Endothelial cell of umbilical vein (primary cell): Measurements from ENCODE around the gene BDKRB2. TPM values are rescaled to one million over a fixed set of nuclear protein-coding genes. Genes with fewer than 3 reads are reported as not detected.

ENCODE experiments used
- BruUV-seq: library from RNA; stranded (reverse); fragments of 400-500 nt; replicated peaks from 2 replicates; lab custom pipeline; 2021; lab: Mats Ljungman, UMichigan
- CTCF ChIA-PET: fragments of 300-600, 350-600 bp; sonication (Branson Sonifier 250); formaldehyde crosslinking; loops from one replicate; lab custom pipeline; 2021; ENCODE audit warnings: antibody characterized with exemption, inconsistent platforms; lab: Charles Lee
- POLR2A ChIA-PET: fragments of 300-600, 350-600 bp; sonication (Branson Sonifier 250); formaldehyde crosslinking; loops from one replicate; lab custom pipeline; 2021; ENCODE audit warnings: antibody characterized with exemption, inconsistent platforms; lab: Charles Lee
- DNase-seq: peaks from one replicate; pipeline ENCODE4 v3.0.0-alpha.2; 2011; ENCODE audit warnings: low read depth, low spot score
- FAIRE-seq: peaks from 2 replicates; lab custom pipeline; 2011; peaks lifted over from hg19 to GRCh38; lab: Jason Lieb, UNC
- H2AFZ ChIP-seq: 2 replicates; pipeline ENCODE4 v1.6.0; 2012; ENCODE audit warnings: low read depth, low read length, control low read depth, inconsistent platforms
- H3K27ac ChIP-seq: 2 replicates; pipeline ENCODE4 v1.5.1; 2011; ENCODE audit warnings: low read depth, mild to moderate bottlenecking, control low read depth, low read length, moderate library complexity; ENCODE audit not compliant: insufficient read depth
- H3K27me3 ChIP-seq, 2 experiments: 2 replicates each; pipeline versions ENCODE4 v1.6.0 to v1.6.1; 2011; ENCODE audit warnings: low read length in 2 of 2, mixed read lengths in 1 of 2; ENCODE audit not compliant: control insufficient read depth in 2 of 2, insufficient read depth in 2 of 2
- H3K36me3 ChIP-seq, 2 experiments: 2 replicates in 1 of 2; 3 replicates in 1 of 2; pipeline ENCODE4 v1.5.1; 2011; ENCODE audit warnings: low read length in 2 of 2, mild to moderate bottlenecking in 1 of 2, moderate library complexity in 1 of 2; ENCODE audit not compliant: control insufficient read depth in 2 of 2, insufficient read depth in 2 of 2; ENCODE audit errors: extremely low read depth in 1 of 2
- H3K4me1 ChIP-seq: 3 replicates; pipeline ENCODE4 v1.5.1; 2011; ENCODE audit warnings: mild to moderate bottlenecking, low read length; ENCODE audit not compliant: control insufficient read depth, insufficient read depth; ENCODE audit errors: extremely low read depth
- H3K4me2 ChIP-seq: 2 replicates; pipeline ENCODE4 v1.6.1; 2011; ENCODE audit warnings: low read length, control low read depth, mixed read lengths; ENCODE audit not compliant: insufficient read depth
- H3K4me3 ChIP-seq, 3 experiments: fragments of 200-600 bp in 1 of 3; sonication (generic), shearing (Covaris generic) in 1 of 3; replicated peaks in 1 of 3; 2 replicates each; pipeline ENCODE4 v1.5.1; 2011 to 2016; ENCODE audit warnings: control low read depth in 3 of 3, low read length in 3 of 3, mild to moderate bottlenecking in 2 of 3, inconsistent platforms in 1 of 3, low read depth in 1 of 3, moderate library complexity in 1 of 3; ENCODE audit not compliant: insufficient read depth in 1 of 3
- H3K79me2 ChIP-seq: 2 replicates; pipeline ENCODE4 v1.6.0; 2012; ENCODE audit warnings: low read length, inconsistent platforms; ENCODE audit not compliant: control insufficient read depth, insufficient read depth
- H3K9ac ChIP-seq: replicated peaks from 2 replicates; pipeline ENCODE3; 2011; ENCODE audit warnings: low read length, control low read depth; ENCODE audit not compliant: insufficient read depth; ENCODE audit errors: extremely low read depth
- H3K9me1 ChIP-seq: replicated peaks from 3 replicates; pipeline ENCODE4 v1.6.0; 2011; ENCODE audit warnings: mild to moderate bottlenecking, low read length; ENCODE audit not compliant: control insufficient read depth, insufficient read depth; ENCODE audit errors: extremely low read depth
- H3K9me3 ChIP-seq: replicated peaks from 2 replicates; pipeline ENCODE4 v1.5.1; 2012; ENCODE audit warnings: low read length, inconsistent platforms; ENCODE audit not compliant: control insufficient read depth, insufficient read depth
- H4K20me1 ChIP-seq: replicated peaks from 2 replicates; pipeline ENCODE3; 2011; ENCODE audit warnings: mild to moderate bottlenecking, low read length; ENCODE audit not compliant: control insufficient read depth, insufficient read depth; ENCODE audit errors: extremely low read depth
- FOS ChIP-seq: IDR thresholded peaks from 2 replicates; pipeline ENCODE4 v1.6.1; 2011; ENCODE audit warnings: mild to moderate bottlenecking, low read length, moderate library complexity, borderline replicate concordance; ENCODE audit not compliant: insufficient read depth
- MYC ChIP-seq: IDR thresholded peaks from one replicate; pipeline ENCODE4 v1.6.1; 2011; ENCODE audit warnings: mild to moderate bottlenecking, low read depth, low read length
- POLR2A ChIP-seq: IDR thresholded peaks from 2 replicates; pipeline ENCODE4 v1.6.1; 2012; ENCODE audit warnings: low read depth, mild to moderate bottlenecking, control low read depth, low read length
- POLR2AphosphoS5 ChIP-seq: IDR thresholded peaks from 2 replicates; pipeline ENCODE4 v1.6.1; 2012; ENCODE audit warnings: low read depth, mild to moderate bottlenecking, control low read depth, low read length, moderate library complexity; ENCODE audit not compliant: insufficient read depth
- dilution Hi-C: fragments of 300-500 bp; cut with MboI; formaldehyde crosslinking; loops from one replicate; pipeline ENCODE4 v1.15.0; 2019; ENCODE audit warnings: low sequenced_read_pairs; ENCODE audit not compliant: extremely low pct_ligation_motif_present
- intact Hi-C: fragments of 100-400 bp; cut with micrococcal nuclease; formaldehyde crosslinking; loops from one replicate; pipeline ENCODE4 v1.10.0; 2022
- polyA plus RNA-seq, 4 experiments: library from polyadenylated mRNA; depleted of rRNA in 3 of 4; stranded (reverse) in 3 of 4; unstranded in 1 of 4; fragments of >200 nt; gene quantifications; 2 replicates each; pipeline versions ENCODE4 v1.2.1 to v1.2.3, GENCODE V29; 2011 to 2012; ENCODE audit warnings: missing spikeins in 1 of 4
- total RNA-seq: library from RNA; stranded (reverse); gene quantifications from 2 replicates; pipeline ENCODE4 v1.2.3, GENCODE V29; 2021
- TF ChIP-seq, protein P1 (sequence below): IDR thresholded peaks from 2 replicates; pipeline ENCODE4 v1.6.1; 2011; ENCODE audit not compliant: insufficient read depth, insufficient read length

BDKRB2 gene
- total and polyA plus RNA-seq, 2 donors (not counting 3 experiments of a cell fraction or from before 2014, with no cell fraction given), result 0.22 to 0.77 TPM

DNA sequence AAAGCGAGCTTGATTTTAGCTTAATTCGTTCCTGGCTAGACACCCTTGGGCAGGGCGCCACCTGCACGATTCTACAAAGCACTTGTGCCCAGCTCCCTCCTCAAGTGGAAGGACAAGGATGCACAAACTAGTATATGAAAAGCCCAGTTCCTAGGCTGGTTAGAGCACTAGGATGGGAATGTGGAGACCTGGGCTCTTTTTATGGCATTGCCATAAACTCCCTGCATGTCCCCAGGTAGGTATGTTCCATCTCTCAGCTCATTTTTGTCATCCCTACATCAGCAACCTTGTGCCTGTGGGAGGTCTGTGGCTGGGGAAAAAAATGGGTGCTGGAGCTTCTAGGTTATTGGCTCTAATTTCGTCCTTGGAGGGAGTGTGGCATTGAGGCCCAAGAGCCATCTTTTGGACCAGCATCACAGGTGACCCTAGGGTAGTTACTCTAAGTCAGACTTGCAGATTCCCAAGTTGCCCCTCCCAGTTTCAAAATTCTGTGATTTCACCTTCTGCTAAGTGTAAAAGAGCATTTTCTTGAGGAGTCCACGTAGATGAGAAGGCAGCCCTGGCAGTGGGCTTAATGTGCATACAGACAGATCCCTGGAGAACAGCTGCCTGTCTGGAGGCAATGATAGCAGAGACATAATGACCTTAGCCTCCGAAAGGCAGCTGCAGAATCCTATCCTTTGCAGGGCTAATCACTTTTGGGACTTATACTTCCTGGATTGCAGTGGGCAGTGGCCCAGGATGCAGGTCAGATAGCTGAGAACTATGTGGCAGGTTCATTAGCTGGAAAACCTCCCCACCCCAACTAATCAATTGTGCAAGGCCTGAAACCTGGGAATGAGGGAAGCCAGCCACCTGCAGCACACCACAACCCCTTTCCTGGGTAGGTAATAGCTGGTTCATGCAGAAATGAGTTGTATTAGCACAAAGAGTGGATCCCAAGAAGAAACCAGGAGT is 47.6 kb upstream of the BDKRB2 start:
- intact Hi-C loops (no loop called here), dilution Hi-C loops (no loop called here)
- Histone ChIP-seq H3K36me3 (no peaks in the 10 kb centered on the region), H3K27ac (no peak overlapping the region), H3K4me1 (no peaks in the 10 kb centered on the region), H3K9me1 (no peaks in the 10 kb centered on the region), H3K27me3 (no peaks in the 10 kb centered on the region), H3K9ac (no peak overlapping the region), H2AFZ (no peak overlapping the region), H4K20me1 (no peaks in the 10 kb centered on the region), H3K4me3 (no peak overlapping the region), H3K4me2 (no peak overlapping the region), H3K79me2 (no peaks in the 10 kb centered on the region), H3K9me3 (no peaks in the 10 kb centered on the region)
- DNase-seq (no peak), FAIRE-seq (no peak)
- no TSS peak for BruUV-seq
- ChIA-PET POLR2A (no interaction called here), CTCF (no interaction called here)
- TF ChIP-seq FOS, result no peak

GRCh38 chr14:96158735-96159134 is 45.9 kb upstream of the BDKRB2 start:
- TF ChIP-seq POLR2AphosphoS5 (no peak), MYC (no peak), POLR2A (no peak)
- TF ChIP-seq, protein P1, sequence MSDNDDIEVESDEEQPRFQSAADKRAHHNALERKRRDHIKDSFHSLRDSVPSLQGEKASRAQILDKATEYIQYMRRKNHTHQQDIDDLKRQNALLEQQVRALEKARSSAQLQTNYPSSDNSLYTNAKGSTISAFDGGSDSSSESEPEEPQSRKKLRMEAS, result no peak
- Histone ChIP-seq H3K79me2 (no peaks in the 10 kb centered on the region), H3K27ac (no peak overlapping the region), H3K4me1 (no peaks in the 10 kb centered on the region), H3K4me2 (no peak overlapping the region), H3K4me3 (no peak overlapping the region), H3K27me3 (no peaks in the 10 kb centered on the region), H4K20me1 (no peaks in the 10 kb centered on the region), H2AFZ (no peak overlapping the region), H3K36me3 (no peaks in the 10 kb centered on the region), H3K9ac (no peak overlapping the region), H3K9me1 (no peaks in the 10 kb centered on the region), H3K9me3 (no peaks in the 10 kb centered on the region)
- POLR2A ChIA-PET, result no interaction called here
- DNase-seq, result no peak
- dilution Hi-C loops (no loop called here), intact Hi-C loops (no loop called here)
- FAIRE-seq, result no peak
- CTCF ChIA-PET, result no interaction called here
- no TSS peak for BruUV-seq
